ENCODE results near the gene KDM4C.

The KDM4C gene

GRCh38 chr9:6929441-6930215 lies 171.9 kb downstream of the KDM4C start:
- Histone ChIP-seq H3F3A (ENCODE audit: insufficient read depth) (no peaks in the 10 kb centered on the region), H3K9ac (ENCODE audit: low read length) (no peak overlapping the region), H3K79me2 (ENCODE audit: insufficient read depth, low read length) (peaks cover 3% of the 10 kb centered on the region; the same call in 1 of the 2 replicates), H3K27me3 (ENCODE audit: low read length) (no peaks in the 10 kb centered on the region), H3K4me3 (ENCODE audit: insufficient read depth, low read length, poor library complexity, severe bottlenecking) (no peak overlapping the region), H3K27ac (ENCODE audit: low read depth, low read length) (no peak overlapping the region), H3K9me2 (replicated peaks; ENCODE audit: insufficient read depth, low read length) (no peaks in the 10 kb centered on the region), H3K36me3 (ENCODE audit: low read length) (no peaks in the 10 kb centered on the region), H3K9me3 (ENCODE audit: insufficient read depth, low read length) (no peaks in the 10 kb centered on the region), H4K20me1 (ENCODE audit: low read depth, low read length) (no peaks in the 10 kb centered on the region), H2AFZ (ENCODE audit: low read depth, low read length, severe bottlenecking) (no peak overlapping the region), H3K4me2 (ENCODE audit: low read depth, low read length, poor library complexity, severe bottlenecking) (no peak overlapping the region)
- TF ChIP-seq EZH2phosphoT487 (conservative IDR thresholded peaks at IDR 0.05; ENCODE audit: low read length) = no peak
- TF ChIP-seq, protein P1, sequence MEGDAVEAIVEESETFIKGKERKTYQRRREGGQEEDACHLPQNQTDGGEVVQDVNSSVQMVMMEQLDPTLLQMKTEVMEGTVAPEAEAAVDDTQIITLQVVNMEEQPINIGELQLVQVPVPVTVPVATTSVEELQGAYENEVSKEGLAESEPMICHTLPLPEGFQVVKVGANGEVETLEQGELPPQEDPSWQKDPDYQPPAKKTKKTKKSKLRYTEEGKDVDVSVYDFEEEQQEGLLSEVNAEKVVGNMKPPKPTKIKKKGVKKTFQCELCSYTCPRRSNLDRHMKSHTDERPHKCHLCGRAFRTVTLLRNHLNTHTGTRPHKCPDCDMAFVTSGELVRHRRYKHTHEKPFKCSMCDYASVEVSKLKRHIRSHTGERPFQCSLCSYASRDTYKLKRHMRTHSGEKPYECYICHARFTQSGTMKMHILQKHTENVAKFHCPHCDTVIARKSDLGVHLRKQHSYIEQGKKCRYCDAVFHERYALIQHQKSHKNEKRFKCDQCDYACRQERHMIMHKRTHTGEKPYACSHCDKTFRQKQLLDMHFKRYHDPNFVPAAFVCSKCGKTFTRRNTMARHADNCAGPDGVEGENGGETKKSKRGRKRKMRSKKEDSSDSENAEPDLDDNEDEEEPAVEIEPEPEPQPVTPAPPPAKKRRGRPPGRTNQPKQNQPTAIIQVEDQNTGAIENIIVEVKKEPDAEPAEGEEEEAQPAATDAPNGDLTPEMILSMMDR (IDR thresholded peaks at IDR 0.05; ENCODE audit: insufficient read depth, low read length, poor library complexity, severe bottlenecking) = no peak

DNA sequence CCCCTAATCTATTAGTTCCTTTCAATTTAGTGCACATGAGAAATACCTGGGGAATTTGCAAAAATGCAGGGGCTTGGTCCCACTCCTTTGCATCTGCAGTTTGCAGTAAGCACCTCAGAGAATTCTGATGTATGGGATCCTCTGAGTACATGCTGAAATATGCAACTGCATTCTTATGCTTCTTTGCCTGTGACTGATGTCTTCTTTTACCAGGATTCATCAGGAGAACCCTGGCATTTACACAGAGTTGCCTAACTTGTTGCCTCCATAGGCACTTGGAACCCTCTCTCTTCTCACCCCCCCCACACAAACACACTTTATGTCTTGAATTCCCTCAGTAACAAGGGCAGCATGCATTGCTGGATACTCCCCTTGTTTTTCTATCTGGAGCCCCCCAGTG lies 173.1 kb downstream of the KDM4C start:
- H4K20me1 ChIP-seq (ENCODE audit: low read depth, low read length) = no peaks in the 10 kb centered on the region; the same call in 1 of the 2 replicates
- H3K9ac ChIP-seq (ENCODE audit: low read length) = no peak overlapping the region
- H3K27me3 ChIP-seq (ENCODE audit: low read length) = no peaks in the 10 kb centered on the region
- no peak overlapping the region for H2AFZ ChIP-seq (ENCODE audit: low read depth, low read length, severe bottlenecking)
- no peaks in the 10 kb centered on the region for H3K9me2 ChIP-seq (replicated peaks; ENCODE audit: insufficient read depth, low read length)
- H3K4me2 ChIP-seq (ENCODE audit: low read depth, low read length, poor library complexity, severe bottlenecking) = no peak overlapping the region
- H3K36me3 ChIP-seq (ENCODE audit: low read length) = no peaks in the 10 kb centered on the region
- no peak overlapping the region for H3K27ac ChIP-seq (ENCODE audit: low read depth, low read length)
- no peak overlapping the region for H3K4me3 ChIP-seq (ENCODE audit: insufficient read depth, low read length, poor library complexity, severe bottlenecking)
- TF ChIP-seq, protein P1 (IDR thresholded peaks at IDR 0.05; ENCODE audit: insufficient read depth, low read length, poor library complexity, severe bottlenecking) = no peak
- TF ChIP-seq EZH2phosphoT487 (conservative IDR thresholded peaks at IDR 0.05; ENCODE audit: low read length) = no peak
- H3K9me3 ChIP-seq (ENCODE audit: insufficient read depth, low read length) = no peaks in the 10 kb centered on the region
- H3F3A ChIP-seq (ENCODE audit: insufficient read depth) = no peaks in the 10 kb centered on the region
- peaks cover 3% of the 10 kb centered on the region; the same call in 1 of the 2 replicates for H3K79me2 ChIP-seq (ENCODE audit: insufficient read depth, low read length)

- Histone ChIP-seq H3K4me2 (ENCODE audit: low read depth, low read length, poor library complexity, severe bottlenecking) (no peak overlapping the region), H2AFZ (ENCODE audit: low read depth, low read length, severe bottlenecking) (no peak overlapping the region), H3K27me3 (ENCODE audit: low read length) (no peaks in the 10 kb centered on the region), H3F3A (ENCODE audit: insufficient read depth) (no peaks in the 10 kb centered on the region), H3K4me3 (ENCODE audit: insufficient read depth, low read length, poor library complexity, severe bottlenecking) (no peak overlapping the region), H3K27ac (ENCODE audit: low read depth, low read length) (no peak overlapping the region), H3K79me2 (ENCODE audit: insufficient read depth, low read length) (peaks cover 3% of the 10 kb centered on the region; the same call in 1 of the 2 replicates), H3K36me3 (ENCODE audit: low read length) (no peaks in the 10 kb centered on the region), H4K20me1 (ENCODE audit: low read depth, low read length) (no peaks in the 10 kb centered on the region; the same call in 1 of the 2 replicates), H3K9me2 (replicated peaks; ENCODE audit: insufficient read depth, low read length) (no peaks in the 10 kb centered on the region), H3K9ac (ENCODE audit: low read length) (no peak overlapping the region), H3K9me3 (ENCODE audit: insufficient read depth, low read length) (no peaks in the 10 kb centered on the region)
- TF ChIP-seq EZH2phosphoT487 (conservative IDR thresholded peaks at IDR 0.05; ENCODE audit: low read length) = no peak
- TF ChIP-seq, protein P1 (IDR thresholded peaks at IDR 0.05; ENCODE audit: insufficient read depth, low read length, poor library complexity, severe bottlenecking) = no peak
Observed at GRCh38 chr9:6931913-6932312, 174.1 kb downstream of the KDM4C start.

Data from SU-DHL-6 (cell line).